ENCODE measurements around the gene C22orf31.

Gene C22orf31

DNA sequence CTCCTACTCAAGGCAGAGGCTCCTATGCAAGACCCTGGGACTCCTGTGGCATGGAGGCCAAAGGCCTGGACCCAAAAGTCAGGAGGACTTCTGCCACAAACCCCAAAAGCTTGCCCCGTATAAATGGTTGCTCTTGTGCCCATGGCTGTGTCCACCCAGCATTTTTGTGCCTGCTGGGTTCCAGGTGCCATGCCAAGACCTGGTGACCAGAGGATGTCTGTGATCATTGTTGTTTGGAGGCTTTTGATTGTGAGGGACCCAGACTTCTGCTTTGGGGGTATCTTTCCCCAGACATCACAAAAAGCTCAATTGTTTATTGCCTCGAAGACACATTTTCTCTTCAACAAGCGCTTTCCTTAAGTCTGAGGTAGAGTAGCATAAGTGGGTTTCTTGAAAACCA is 35.1 kb downstream of the C22orf31 start:
- no peak for TF ChIP-seq JUND (IDR thresholded peaks at IDR 0.05; ENCODE audit: low read depth)
- in situ Hi-C loops (cut with HindIII; ENCODE audit: low pct_unique_long_range_greater_than_20kb, low sequenced_read_pairs): no loop called here
- DNase-seq (ENCODE audit: low read depth in 1 of 2, low spot score in 1 of 2): no peak

GRCh38 chr22:29023172-29023796 is 38.3 kb downstream of the C22orf31 start:
- in situ Hi-C loops (cut with HindIII; ENCODE audit: low pct_unique_long_range_greater_than_20kb, low sequenced_read_pairs): no loop called here
- DNase-seq (ENCODE audit: low read depth in 1 of 2, low spot score in 1 of 2): no peak
- no peak for TF ChIP-seq JUND (IDR thresholded peaks at IDR 0.05; ENCODE audit: low read depth)

- in situ Hi-C loops (cut with HindIII; ENCODE audit: low pct_unique_long_range_greater_than_20kb, low sequenced_read_pairs): no loop called here
- no peak for DNase-seq (ENCODE audit: low read depth in 1 of 2, low spot score in 1 of 2)
- no peak for TF ChIP-seq JUND (IDR thresholded peaks at IDR 0.05; ENCODE audit: low read depth)
Measured at GRCh38 chr22:29022101-29022817, 39.4 kb downstream of the C22orf31 start.

DNA sequence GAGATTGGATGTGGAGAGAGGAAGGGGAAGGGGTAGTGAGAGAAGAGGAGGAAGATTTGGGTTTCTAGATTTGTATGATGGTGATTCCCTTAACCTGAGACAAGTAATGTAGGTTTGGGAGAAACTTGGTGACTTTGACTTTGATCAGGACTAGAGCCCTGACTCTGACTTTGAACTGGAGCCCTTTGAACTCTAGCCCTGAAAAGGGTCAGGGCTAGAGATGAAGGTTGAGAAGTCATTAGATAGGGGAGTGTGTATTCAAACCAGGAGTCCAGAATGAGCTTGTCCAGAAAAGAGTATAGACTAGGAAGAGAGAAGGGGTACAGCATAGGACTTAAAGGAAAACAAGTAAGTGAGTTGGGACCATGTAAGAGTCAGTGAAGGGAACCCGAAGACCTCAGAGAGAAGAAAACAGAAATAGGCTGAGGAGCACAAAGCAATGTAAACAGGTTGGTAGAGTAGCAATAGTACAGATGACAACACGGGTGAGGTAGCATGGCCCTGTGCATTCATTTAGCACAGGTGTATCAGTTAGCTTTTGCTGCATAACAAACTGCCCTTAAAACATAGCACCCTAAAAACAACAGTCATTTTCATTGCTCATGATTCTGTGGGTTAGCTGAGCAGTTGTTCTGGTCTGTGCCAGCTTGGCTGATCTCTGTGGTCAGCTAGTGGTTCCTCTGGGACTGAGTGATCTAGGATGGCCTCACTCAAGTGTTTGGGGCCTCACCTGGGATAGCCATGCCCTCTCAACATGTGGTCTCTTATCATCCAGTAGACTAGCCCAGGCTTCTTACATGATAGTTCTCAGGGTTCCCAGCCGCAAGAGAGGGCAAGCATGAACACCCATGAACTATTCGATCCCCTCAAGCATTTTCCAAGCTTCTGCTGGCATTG is 43.1 kb downstream of the C22orf31 start:
- no peak for TF ChIP-seq JUND (IDR thresholded peaks at IDR 0.05; ENCODE audit: low read depth)
- no peak for DNase-seq (ENCODE audit: low read depth in 1 of 2, low spot score in 1 of 2)
- in situ Hi-C loops (cut with HindIII; ENCODE audit: low pct_unique_long_range_greater_than_20kb, low sequenced_read_pairs): no loop called here

GRCh38 chr22:29016067-29016938 is 45.3 kb downstream of the C22orf31 start:
- in situ Hi-C loops (cut with HindIII; ENCODE audit: low pct_unique_long_range_greater_than_20kb, low sequenced_read_pairs): no loop called here
- no peak for TF ChIP-seq JUND (IDR thresholded peaks at IDR 0.05; ENCODE audit: low read depth)
- DNase-seq (ENCODE audit: low read depth in 1 of 2, low spot score in 1 of 2): no peak

DNA sequence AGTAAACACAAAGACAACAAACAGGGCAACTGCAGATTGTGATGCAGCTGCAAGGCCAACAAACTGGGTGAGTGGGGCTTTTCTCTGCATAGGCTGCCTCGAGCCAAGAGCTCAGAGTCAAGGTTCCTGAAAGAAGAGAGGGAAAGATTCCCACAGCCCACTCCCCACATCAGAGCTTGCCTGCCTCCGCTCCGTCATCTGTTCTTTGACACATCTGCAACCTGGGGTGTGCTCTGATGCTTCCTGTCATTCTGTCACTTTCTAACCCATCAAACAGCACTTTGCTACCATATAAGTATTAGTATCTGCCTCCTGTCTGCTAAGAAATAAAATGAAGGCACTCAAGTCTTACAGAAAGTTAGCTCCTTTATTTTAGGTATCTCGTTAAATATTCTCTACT is 46.9 kb downstream of the C22orf31 start:
- no peak for DNase-seq (ENCODE audit: low read depth in 1 of 2, low spot score in 1 of 2)
- no peak for TF ChIP-seq JUND (IDR thresholded peaks at IDR 0.05; ENCODE audit: low read depth)
- in situ Hi-C loops (cut with HindIII; ENCODE audit: low pct_unique_long_range_greater_than_20kb, low sequenced_read_pairs): no loop called here

DNA sequence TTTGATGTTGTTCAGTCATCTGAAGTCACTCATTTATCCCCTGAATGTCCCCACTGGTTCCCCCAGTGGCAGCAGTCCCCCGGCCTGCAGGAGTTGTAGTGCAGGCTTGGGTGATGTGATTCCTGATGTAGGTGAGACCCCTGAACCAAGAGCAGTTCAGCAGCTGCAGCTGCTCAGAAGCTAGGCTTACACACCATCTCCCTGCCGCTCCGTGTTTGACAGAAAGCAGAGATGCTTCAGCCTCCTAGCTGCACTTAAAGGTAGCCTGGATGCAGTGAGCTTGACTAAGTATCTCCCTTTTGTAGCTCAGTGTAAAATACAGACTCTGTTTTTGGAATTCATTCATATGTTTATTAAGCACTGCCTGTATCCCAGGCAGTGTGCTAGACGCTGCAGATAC is 47.3 kb downstream of the C22orf31 start:
- in situ Hi-C loops (cut with HindIII; ENCODE audit: low pct_unique_long_range_greater_than_20kb, low sequenced_read_pairs): no loop called here
- TF ChIP-seq JUND (IDR thresholded peaks at IDR 0.05; ENCODE audit: low read depth): no peak
- DNase-seq (ENCODE audit: low read depth in 1 of 2, low spot score in 1 of 2): no peak

DNA sequence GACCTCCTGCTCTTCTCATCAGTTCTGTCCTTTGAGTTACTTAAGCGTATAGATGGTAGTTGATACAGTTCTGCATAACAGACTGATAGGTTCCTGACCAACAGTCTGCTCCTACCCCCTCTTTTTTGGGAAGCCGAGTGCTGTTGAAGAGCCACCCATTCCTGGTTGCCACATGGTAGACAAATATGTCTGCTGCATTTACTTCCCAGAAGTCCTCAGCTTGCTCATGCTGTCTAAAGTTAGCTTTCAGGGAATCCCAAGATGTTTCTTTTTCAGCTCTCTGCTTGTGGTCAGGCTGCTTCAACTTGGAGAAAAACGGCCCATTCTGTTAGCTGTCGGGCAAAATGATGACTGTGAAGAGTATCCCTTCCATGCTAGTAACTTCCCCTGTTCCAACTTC is 48.7 kb downstream of the C22orf31 start:
- in situ Hi-C loops (cut with HindIII; ENCODE audit: low pct_unique_long_range_greater_than_20kb, low sequenced_read_pairs): no loop called here
- DNase-seq (ENCODE audit: low read depth in 1 of 2, low spot score in 1 of 2): no peak
- no peak for TF ChIP-seq JUND (IDR thresholded peaks at IDR 0.05; ENCODE audit: low read depth)

- no peak for DNase-seq (ENCODE audit: low read depth in 1 of 2, low spot score in 1 of 2)
- no peak for TF ChIP-seq JUND (IDR thresholded peaks at IDR 0.05; ENCODE audit: low read depth)
- in situ Hi-C loops (cut with HindIII; ENCODE audit: low pct_unique_long_range_greater_than_20kb, low sequenced_read_pairs): no loop called here
Measured at GRCh38 chr22:29012101-29012433, 49.6 kb downstream of the C22orf31 start.

DNA sequence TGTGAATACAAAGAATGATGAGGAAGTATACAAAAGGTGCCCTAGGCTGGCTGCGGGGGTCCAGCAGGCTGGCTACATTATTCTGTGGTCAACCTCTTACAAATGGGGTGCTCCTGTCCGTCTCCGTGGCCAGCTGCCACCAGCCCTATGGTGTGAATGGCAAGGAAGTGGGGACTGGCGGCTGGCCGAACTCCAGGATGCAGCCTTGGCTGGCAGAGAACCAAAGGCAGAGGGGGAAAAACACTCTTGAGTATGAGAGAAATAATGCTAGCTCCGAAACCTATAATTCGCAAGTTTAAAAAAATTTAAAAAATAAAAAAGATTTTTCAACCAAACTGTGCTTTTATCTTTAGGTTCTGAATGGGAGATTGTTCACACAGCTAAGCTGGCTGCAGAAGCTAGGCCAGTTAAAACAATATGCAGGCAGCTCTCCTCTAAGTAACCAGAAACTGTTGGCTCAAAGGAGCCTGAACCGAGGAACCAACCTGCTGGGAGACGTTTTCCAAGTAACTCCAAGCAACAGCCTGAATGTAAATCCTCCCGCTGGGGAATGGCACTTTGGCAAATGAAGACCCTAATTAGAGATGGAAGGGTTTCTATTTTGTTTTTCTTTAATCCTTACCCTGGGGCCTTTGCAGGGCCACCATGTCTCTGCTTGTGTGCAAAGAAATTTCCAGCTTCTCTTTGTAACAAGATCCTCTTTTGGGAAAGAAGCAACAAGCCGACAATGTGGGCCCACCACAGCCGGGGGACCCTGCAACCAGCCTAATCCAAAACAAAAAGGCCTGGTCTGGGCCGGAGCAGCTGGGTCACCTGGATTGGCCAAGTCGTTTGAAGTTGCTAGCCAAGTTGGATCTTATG is 50.2 kb downstream of the C22orf31 start:
- no peak for TF ChIP-seq JUND (IDR thresholded peaks at IDR 0.05; ENCODE audit: low read depth)
- in situ Hi-C loops (cut with HindIII; ENCODE audit: low pct_unique_long_range_greater_than_20kb, low sequenced_read_pairs): no loop called here
- no peak for DNase-seq (ENCODE audit: low read depth in 1 of 2, low spot score in 1 of 2)

- TF ChIP-seq JUND (IDR thresholded peaks at IDR 0.05; ENCODE audit: low read depth): no peak
- DNase-seq (ENCODE audit: low read depth in 1 of 2, low spot score in 1 of 2): no peak
- in situ Hi-C loops (cut with HindIII; ENCODE audit: low pct_unique_long_range_greater_than_20kb, low sequenced_read_pairs): no loop called here
Measured at GRCh38 chr22:29009148-29009547, 52.5 kb downstream of the C22orf31 start.

All from T47D (cell line).